HepG2 (cell line): ENCODE results near the gene ZNF330. TPM values are rescaled to one million over a fixed set of nuclear protein-coding genes. Genes with fewer than 3 reads are reported as not detected.

Experiments used
- ATAC-seq: fragments of 200-7000 bp; cut with Tn5 transposase; 3 replicates; pipeline ENCODE4 v1.9.1; 2020; ENCODE audit warnings: mild to moderate bottlenecking, moderate library complexity
- BruUV-seq: library from RNA; stranded (reverse); fragments of 400-500 nt; replicated peaks from 2 replicates; lab custom pipeline; 2021; lab: Mats Ljungman, UMichigan
- CTCF ChIA-PET: fragments of 300-600 bp; formaldehyde crosslinking; extraction: SDS; loops from one replicate; lab custom pipeline; 2021; ENCODE audit warnings: low total read pairs, inconsistent platforms, low intra/inter-chr PET ratio; lab: Yijun Ruan, JAX
- POLR2A ChIA-PET: fragments of 350-600 bp; sonication (Branson Sonifier 250); formaldehyde crosslinking; loops from one replicate; lab custom pipeline; 2020; ENCODE audit warnings: antibody characterized with exemption, inconsistent platforms; lab: Yijun Ruan, JAX
- DNase-seq: peaks from one replicate; pipeline ENCODE4 v3.0.0-alpha.2; 2015; ENCODE audit warnings: low spot score
- FAIRE-seq: peaks from 3 replicates; lab custom pipeline; 2011; peaks lifted over from hg19 to GRCh38; lab: Jason Lieb, UNC
- H2AFZ ChIP-seq: one replicate; pipeline ENCODE4 v1.6.1; 2011; ENCODE audit warnings: low read length, inconsistent platforms
- H3K27ac ChIP-seq: fragments of 300-600 bp; 3 replicates; pipeline ENCODE4 v1.8.0; 2011; ENCODE audit warnings: mixed run types, mild to moderate bottlenecking, mixed read lengths, low read length, inconsistent platforms; ENCODE audit not compliant: insufficient read depth; ENCODE audit errors: extremely low read length
- H3K27me3 ChIP-seq, 2 experiments: fragments of 200-600 bp in 1 of 2; 2 replicates in 1 of 2; 3 replicates in 1 of 2; pipeline versions ENCODE4 v1.6.0 to v1.8.0; 2011; ENCODE audit warnings: low read length in 2 of 2, mild to moderate bottlenecking in 2 of 2, moderate library complexity in 2 of 2, inconsistent platforms in 1 of 2; ENCODE audit not compliant: insufficient read depth in 2 of 2, control insufficient read depth in 1 of 2
- H3K36me3 ChIP-seq, 2 experiments: fragments of 200-600 bp in 1 of 2; replicated peaks in 1 of 2; 2 replicates in 1 of 2; 3 replicates in 1 of 2; pipeline versions ENCODE4 v1.5.1 to v1.8.0; 2011; ENCODE audit warnings: low read length in 2 of 2, inconsistent platforms in 1 of 2; ENCODE audit not compliant: insufficient read depth in 2 of 2, control insufficient read depth in 1 of 2
- H3K4me1 ChIP-seq: 2 replicates; pipeline ENCODE4 v1.5.1; 2012; ENCODE audit warnings: low read length, inconsistent platforms; ENCODE audit not compliant: insufficient read depth
- H3K4me2 ChIP-seq: 2 replicates; pipeline ENCODE4 v1.6.0; 2011; ENCODE audit warnings: low read depth, low read length, inconsistent platforms
- H3K4me3 ChIP-seq, 3 experiments: fragments of 200-600 bp in 1 of 3; sonication (generic), shearing (Covaris generic) in 1 of 3; replicated peaks in 1 of 3; 2 replicates each; pipeline ENCODE4 v1.5.1; 2011 to 2016; ENCODE audit warnings: low read length in 3 of 3, inconsistent platforms in 2 of 3, low read depth in 2 of 3, mild to moderate bottlenecking in 2 of 3, control low read depth in 1 of 3, mixed read lengths in 1 of 3; ENCODE audit not compliant: insufficient read depth in 1 of 3
- H3K79me2 ChIP-seq: one replicate; pipeline ENCODE4 v1.6.1; 2011; ENCODE audit warnings: low read length, inconsistent platforms; ENCODE audit not compliant: insufficient read depth
- H3K9ac ChIP-seq: 2 replicates; pipeline ENCODE4 v1.6.0; 2011; ENCODE audit warnings: mild to moderate bottlenecking, low read depth, low read length, inconsistent platforms; ENCODE audit not compliant: insufficient read depth
- H3K9me3 ChIP-seq: 2 replicates; pipeline ENCODE4 v1.5.1; 2012; ENCODE audit warnings: mild to moderate bottlenecking, low read length
- H4K20me1 ChIP-seq: 2 replicates; pipeline ENCODE4 v1.6.0; 2011; ENCODE audit warnings: inconsistent platforms, mild to moderate bottlenecking, low read length, moderate library complexity; ENCODE audit not compliant: insufficient read depth
- CENPBD1 ChIP-seq: sonication (generic); formaldehyde crosslinking; IDR thresholded peaks from 2 replicates; pipeline ENCODE4 v1.8.0; 2022; ENCODE audit warnings: missing genetic modification reagents, low read depth, mild to moderate bottlenecking, borderline replicate concordance
- GZF1 ChIP-seq: sonication (generic); formaldehyde crosslinking; IDR thresholded peaks from 2 replicates; pipeline ENCODE4 v1.5.1; 2020; ENCODE audit warnings: mild to moderate bottlenecking, missing genetic modification reagents
- KAT2B ChIP-seq: fragments of 150-350 bp; IDR thresholded peaks from 2 replicates; pipeline ENCODE4 v1.6.1; 2014; ENCODE audit warnings: low read depth, low read length, borderline replicate concordance
- STAT5B ChIP-seq: sonication (generic); formaldehyde crosslinking; IDR thresholded peaks from 2 replicates; pipeline ENCODE4 v1.4.0; 2020; ENCODE audit warnings: missing genetic modification reagents
- USF2 ChIP-seq, 2 experiments: sonication (generic) in 1 of 2; formaldehyde crosslinking in 1 of 2; IDR thresholded peaks; 2 replicates each; pipeline versions ENCODE4 v1.5.1 to v1.6.1; 2011 to 2020; ENCODE audit warnings: borderline replicate concordance in 1 of 2, low read depth in 1 of 2, low read length in 1 of 2, mild to moderate bottlenecking in 1 of 2, missing genetic modification reagents in 1 of 2, moderate library complexity in 1 of 2
- ZBTB4 ChIP-seq: sonication (generic); formaldehyde crosslinking; IDR thresholded peaks from 2 replicates; pipeline ENCODE4 v1.4.0; 2020; ENCODE audit warnings: missing genetic modification reagents, mild to moderate bottlenecking, borderline replicate concordance
- ZFP36L2 ChIP-seq: sonication (generic); formaldehyde crosslinking; IDR thresholded peaks from 2 replicates; pipeline ENCODE4 v1.4.0; 2020; ENCODE audit warnings: missing genetic modification reagents
- ZNF260 ChIP-seq: sonication (generic); formaldehyde crosslinking; IDR thresholded peaks from 2 replicates; pipeline ENCODE4 v1.4.0; 2020; ENCODE audit warnings: missing genetic modification reagents, low read depth, mild to moderate bottlenecking, borderline replicate concordance
- ZNF414 ChIP-seq: sonication (generic); formaldehyde crosslinking; IDR thresholded peaks from 2 replicates; pipeline ENCODE4 v1.5.0; 2020; ENCODE audit warnings: missing genetic modification reagents
- ZNF609 ChIP-seq: sonication (generic); formaldehyde crosslinking; IDR thresholded peaks from 2 replicates; pipeline ENCODE4 v1.4.0; 2020; ENCODE audit warnings: mild to moderate bottlenecking, missing genetic modification reagents, borderline replicate concordance
- WGBS: methylation state at CpG from one replicate; pipeline ENCODE4 v1.1.6; 2017; ENCODE audit warnings: low lambda C conversion rate; 5-methylcytosine and 5-hydroxymethylcytosine counted together
- in situ Hi-C: cut with HindIII; loops from 2 replicates; pipeline ENCODE4 v1.10.0; 2017; ENCODE audit warnings: low pct_unique_long_range_greater_than_20kb; ENCODE audit not compliant: extremely low pct_ligation_motif_present
- intact Hi-C: fragments of 100-400 bp; cut with micrococcal nuclease; formaldehyde crosslinking; loops from one replicate; pipeline ENCODE4 v1.10.0; 2022; ENCODE audit not compliant: unreplicated experiment
- polyA plus RNA-seq, 8 experiments: library from polyadenylated mRNA; depleted of rRNA in 3 of 8; stranded (reverse) in 7 of 8; unstranded in 1 of 8; fragments of >200 nt; fragmentation: Illumina TruSeq in 4 of 8; extraction: Trizol in 4 of 8; gene quantifications; 2 replicates each; pipeline versions ENCODE4 v1.2.1 to v1.2.3, GENCODE V29; 2011 to 2016; ENCODE audit warnings: low read depth in 4 of 8, missing spikeins in 1 of 8, mixed read lengths in 1 of 8; ENCODE audit not compliant: insufficient read depth in 1 of 8
- total RNA-seq, 5 experiments: library from RNA; depleted of rRNA; stranded (reverse); fragments of >200 nt; fragmentation: Illumina TruSeq; extraction: Trizol; gene quantifications; 2 replicates each; pipeline ENCODE4 v1.2.3, GENCODE V29; 2016; ENCODE audit warnings: low read depth in 1 of 5

The ZNF330 gene
- total and polyA plus RNA-seq, 2 of the 13 experiments (the other 11 are each of a cell fraction or from before 2014, with no cell fraction given), result 23.3 to 43.4 TPM

- no peak for DNase-seq
- Histone ChIP-seq H3K4me3 (no peak overlapping the region), H3K9me3 (no peaks in the 10 kb centered on the region), H3K79me2 (no peaks in the 10 kb centered on the region), H2AFZ (no peak overlapping the region), H3K27ac (no peak overlapping the region), H3K4me1 (no peaks in the 10 kb centered on the region), H3K36me3 (no peaks in the 10 kb centered on the region), H3K4me2 (no peak overlapping the region), H4K20me1 (no peaks in the 10 kb centered on the region), H3K27me3 (no peaks in the 10 kb centered on the region), H3K9ac (no peak overlapping the region)
- ATAC-seq, result no peak
- in situ Hi-C loops (no loop called here), intact Hi-C loops (no loop called here)
- FAIRE-seq, result no peak
- WGBS, result 2% methylated on average over 4 of the region's 4 CpGs
- no TSS peak for BruUV-seq
- POLR2A ChIA-PET, result no interaction called here
- CTCF ChIA-PET, result no interaction called here
- TF ChIP-seq GZF1 (CRISPR knock-in tag), result no peak
- TF ChIP-seq ZNF260, result no peak
- no peak for TF ChIP-seq ZNF609 (CRISPR knock-in tag)
- TF ChIP-seq KAT2B, result no peak
- no peak for TF ChIP-seq ZBTB4 (CRISPR knock-in tag)
- TF ChIP-seq USF2 (IDR thresholded peaks at IDR 0.05; ENCODE audit: low read depth, low read length), result no peak
- no peak for TF ChIP-seq USF2 (CRISPR knock-in tag; IDR thresholded peaks at IDR 0.05; ENCODE audit: borderline replicate concordance)
- no peak for TF ChIP-seq ZFP36L2 (CRISPR knock-in tag)
- no peak for TF ChIP-seq CENPBD1
- TF ChIP-seq ZNF414 (CRISPR knock-in tag), result no peak
- TF ChIP-seq STAT5B (CRISPR knock-in tag), result no peak
Measured at GRCh38 chr4:141248029-141248428, 27.3 kb downstream of the ZNF330 start.
